CD14-positive monocyte (primary cell): Measurements from ENCODE around the gene HYLS1. TPM values are rescaled to one million over a fixed set of nuclear protein-coding genes. Genes with fewer than 3 reads are reported as not detected.
A peak's percentile ranks its signal among the peaks of the same experiment; 100 is the strongest.

Experiments used
- DNase-seq, 3 donors: peaks; one replicate each; pipeline ENCODE4 v3.0.0-alpha.2; 2011 to 2022
- H2AFZ ChIP-seq: 2 replicates; pipeline ENCODE4 v1.6.0; 2012; ENCODE audit warnings: mild to moderate bottlenecking, low read depth, low read length, inconsistent platforms; ENCODE audit not compliant: insufficient read depth, poor library complexity, severe bottlenecking
- H3K27ac ChIP-seq, 2 donors: 1 replicate in 1 of 2; 2 replicates in 1 of 2; pipeline ENCODE4 v1.5.1; 2012 to 2013; ENCODE audit warnings: low read length in 2 of 2, control low read depth in 1 of 2, inconsistent platforms in 1 of 2, low read depth in 1 of 2, mild to moderate bottlenecking in 1 of 2
- H3K27me3 ChIP-seq, 2 donors: one replicate each; pipeline versions ENCODE4 v1.6.0 to v1.6.1; 2011 to 2013; ENCODE audit warnings: low read length in 2 of 2; ENCODE audit not compliant: control insufficient read depth in 2 of 2, insufficient read depth in 2 of 2
- H3K36me3 ChIP-seq, 2 donors: replicated peaks in 1 of 2; 1 replicate in 1 of 2; 2 replicates in 1 of 2; pipeline versions ENCODE4 v1.5.1 to v1.6.1; 2012 to 2013; ENCODE audit warnings: low read length in 2 of 2, control low read depth in 1 of 2, inconsistent platforms in 1 of 2, mild to moderate bottlenecking in 1 of 2; ENCODE audit not compliant: insufficient read depth in 2 of 2, control insufficient read depth in 1 of 2
- H3K4me1 ChIP-seq, 2 donors: 1 replicate in 1 of 2; 2 replicates in 1 of 2; pipeline versions ENCODE4 v1.5.1 to v1.6.1; 2012 to 2013; ENCODE audit warnings: low read length in 2 of 2, control low read depth in 1 of 2, inconsistent platforms in 1 of 2, mild to moderate bottlenecking in 1 of 2, moderate library complexity in 1 of 2; ENCODE audit not compliant: insufficient read depth in 2 of 2, control insufficient read depth in 1 of 2
- H3K4me2 ChIP-seq: replicated peaks from 2 replicates; pipeline ENCODE3; 2012; ENCODE audit warnings: low read length, moderate library complexity, mild to moderate bottlenecking; ENCODE audit not compliant: poor library complexity, severe bottlenecking; ENCODE audit errors: extremely low read depth
- H3K4me3 ChIP-seq, 3 experiments: fragments of 200-600 bp in 1 of 3; sonication (generic) in 1 of 3; replicated peaks in 1 of 3; 1 replicate in 2 of 3; 2 replicates in 1 of 3; pipeline ENCODE4 v1.5.1; 2011 to 2013; ENCODE audit warnings: low read length in 3 of 3, mild to moderate bottlenecking in 3 of 3, control low read depth in 2 of 3, low read depth in 2 of 3, inconsistent platforms in 1 of 3, moderate library complexity in 1 of 3
- H3K79me2 ChIP-seq: 2 replicates; pipeline ENCODE4 v1.6.0; 2012; ENCODE audit warnings: mild to moderate bottlenecking, control low read depth, inconsistent platforms, low read length, moderate library complexity; ENCODE audit not compliant: insufficient read depth
- H3K9ac ChIP-seq: 2 replicates; pipeline ENCODE4 v1.6.0; 2017; ENCODE audit warnings: low read length, mild to moderate bottlenecking; ENCODE audit not compliant: insufficient read depth, poor library complexity, severe bottlenecking
- H3K9me3 ChIP-seq, 2 donors: replicated peaks in 1 of 2; 1 replicate in 1 of 2; 2 replicates in 1 of 2; pipeline versions ENCODE4 v1.5.1 to v1.6.1; 2012 to 2013; ENCODE audit warnings: low read length in 2 of 2, control low read depth in 1 of 2; ENCODE audit not compliant: control insufficient read depth in 1 of 2, insufficient read depth in 1 of 2
- H4K20me1 ChIP-seq: 2 replicates; pipeline ENCODE4 v1.6.0; 2012; ENCODE audit warnings: mild to moderate bottlenecking, low read length, control low read depth, moderate library complexity; ENCODE audit not compliant: insufficient read depth
- H3K27ac Mint-ChIP-seq, 7 donors: one replicate each; pipeline ENCODE4 v1.8.0; 2020; ENCODE audit warnings: mild to moderate bottlenecking in 7 of 7, mixed read lengths in 7 of 7, moderate library complexity in 6 of 7, inconsistent platforms in 2 of 7
- H3K27me3 Mint-ChIP-seq, 3 donors: one replicate each; pipeline ENCODE4 v1.8.0; 2021 to 2022; ENCODE audit warnings: low read depth in 3 of 3, mild to moderate bottlenecking in 3 of 3, mixed read lengths in 3 of 3, moderate library complexity in 3 of 3, inconsistent platforms in 1 of 3
- H3K36me3 Mint-ChIP-seq, 2 donors: one replicate each; pipeline ENCODE4 v1.8.0; 2020; ENCODE audit warnings: mixed read lengths in 2 of 2, inconsistent platforms in 1 of 2, mild to moderate bottlenecking in 1 of 2
- H3K4me1 Mint-ChIP-seq: one replicate; pipeline ENCODE4 v1.8.0; 2020; ENCODE audit warnings: mild to moderate bottlenecking, mixed read lengths
- H3K4me3 Mint-ChIP-seq, 2 donors: one replicate each; pipeline ENCODE4 v1.8.0; 2020; ENCODE audit warnings: mild to moderate bottlenecking in 2 of 2, mixed read lengths in 2 of 2, moderate library complexity in 1 of 2
- H3K9me3 Mint-ChIP-seq, 7 donors: one replicate each; pipeline ENCODE4 v1.8.0; 2020 to 2022; ENCODE audit warnings: mixed read lengths in 7 of 7, mild to moderate bottlenecking in 6 of 7, moderate library complexity in 6 of 7, inconsistent platforms in 2 of 7
- CTCF ChIP-seq: fragments of 200-600 bp; IDR thresholded peaks from one replicate; pipeline ENCODE4 v1.8.0; 2022; ENCODE audit warnings: antibody characterized with exemption, mild to moderate bottlenecking
- WGBS: methylation state at CpG from one replicate; pipeline ENCODE4 v1.1.5; 2013; ENCODE audit warnings: missing lambda C conversion rate; ENCODE audit not compliant: insufficient coverage; 5-methylcytosine and 5-hydroxymethylcytosine counted together
- intact Hi-C, 2 donors: fragments of 100-400 bp; cut with micrococcal nuclease; formaldehyde crosslinking; loops; one replicate each; pipeline versions ENCODE4 v1.15.0 to v1.15.1; 2023
- polyA plus RNA-seq, 3 donors: library from polyadenylated mRNA; depleted of rRNA in 1 of 3; unstranded in 2 of 3; stranded (reverse) in 1 of 3; fragments of 300-500 nt in 2 of 3; fragments of >200 nt in 1 of 3; fragmentation: Illumina TruSeq in 2 of 3; gene quantifications; 1 replicate in 2 of 3; 2 replicates in 1 of 3; pipeline ENCODE4 v1.2.3, GENCODE V29; 2012 to 2021

The HYLS1 gene
- polyA plus RNA-seq, 3 donors: 0.61 to 2.6 (median 2.0) TPM

GRCh38 chr11:125923012-125923579 lies 35.6 kb downstream of the HYLS1 start:
- Mint-ChIP-seq H3K27me3 (peaks cover 3 to 4% (median 3%) of the 10 kb centered on the region in 3 donors), H3K9me3 (no peaks in the 10 kb centered on the region), H3K27ac (no peak overlapping the region), H3K36me3 (no peaks in the 10 kb centered on the region), H3K4me1 (peaks cover 2% of the 10 kb centered on the region), H3K4me3 (no peak overlapping the region)
- Histone ChIP-seq H3K27me3 (no peaks in the 10 kb centered on the region), H4K20me1 (no peaks in the 10 kb centered on the region), H3K27ac (no peak overlapping the region), H3K79me2 (no peaks in the 10 kb centered on the region), H3K9ac (no peak overlapping the region), H3K4me2 (no peak overlapping the region), H3K36me3 (no peaks in the 10 kb centered on the region), H2AFZ (no peak overlapping the region), H3K4me3 (no peak overlapping the region), H3K9me3 (no peaks in the 10 kb centered on the region), H3K4me1 (no peaks in the 10 kb centered on the region)
- TF ChIP-seq CTCF: peak; percentile 65
- intact Hi-C loops: loop anchor here (5.0 kb wide), 1 partner anchor 269 kb away; no protein-coding TSS in a partner anchor
- DNase-seq: peak; percentile 18 to 38 (median 30)
- no CpG with 5 or more reads among the region's 8 CpGs for WGBS

GRCh38 chr11:125923633-125924032 lies 36.2 kb downstream of the HYLS1 start:
- TF ChIP-seq CTCF: no peak
- Histone ChIP-seq H4K20me1 (no peaks in the 10 kb centered on the region), H3K79me2 (no peaks in the 10 kb centered on the region), H3K27ac (no peak overlapping the region), H3K9ac (no peak overlapping the region), H3K9me3 (no peaks in the 10 kb centered on the region), H3K27me3 (no peaks in the 10 kb centered on the region), H3K4me3 (no peak overlapping the region), H3K36me3 (no peaks in the 10 kb centered on the region), H3K4me1 (no peaks in the 10 kb centered on the region), H2AFZ (no peak overlapping the region), H3K4me2 (no peak overlapping the region)
- no peaks in the 10 kb centered on the region for H3K9me3 Mint-ChIP-seq
- 81% methylated on average over 6 of the region's 8 CpGs for WGBS
- peaks cover 2% of the 10 kb centered on the region for H3K4me1 Mint-ChIP-seq
- DNase-seq: no peak
- H3K27ac Mint-ChIP-seq: no peak overlapping the region
- H3K4me3 Mint-ChIP-seq: no peak overlapping the region
- peaks cover 1 to 4% (median 3%) of the 10 kb centered on the region in 3 donors for H3K27me3 Mint-ChIP-seq
- intact Hi-C loops: loop anchor here (5.0 kb wide), 1 partner anchor 269 kb away; no protein-coding TSS in a partner anchor
- no peaks in the 10 kb centered on the region for H3K36me3 Mint-ChIP-seq
